ENCODE results near the gene RPL35A. TPM values are rescaled to one million over a fixed set of nuclear protein-coding genes. Genes with fewer than 3 reads are reported as not detected.
"Not testable (repeated sequence)": the region's sequence is repeated elsewhere in the genome, so short reads cannot be mapped to it uniquely, and the experiment has no call there.

The RPL35A gene
- total and polyA plus RNA-seq, 4 donors, result 637 to 3,399 (median 1,247) TPM

GRCh38 chr3:197912741-197913476 lies 37.1 kb upstream of the RPL35A start:
- Histone ChIP-seq H3K36me3 (ENCODE audit: control insufficient read depth in 1 of 2, insufficient read depth in 2 of 2, low read length in 1 of 2) (no peaks in the 10 kb centered on the region), H3K27me3 (ENCODE audit: control insufficient read depth in 1 of 2, insufficient read depth in 2 of 2, low read length in 1 of 2) (no peaks in the 10 kb centered on the region), H3K27ac (ENCODE audit: low read depth in 1 of 2, low read length in 2 of 2) (no peak overlapping the region), H3K4me1 (ENCODE audit: control insufficient read depth in 1 of 2, insufficient read depth in 2 of 2, low read length in 2 of 2) (no peaks in the 10 kb centered on the region), H3K4me3 (ENCODE audit: low read length in 2 of 2) (no peak overlapping the region), H3K9me3 (ENCODE audit: control insufficient read depth, low read length) (no peaks in the 10 kb centered on the region)
- WGBS, 2 donors, result 88 to 90% methylated on average over 33 of the region's 33 CpGs
- ATAC-seq (ENCODE audit: low FRiP score), result no peak
- no peak for DNase-seq
- intact Hi-C loops (cut with DNase I), result no loop called here

- no peaks in the 10 kb centered on the region for H3K4me1 ChIP-seq (ENCODE audit: control insufficient read depth in 1 of 2, insufficient read depth in 2 of 2, low read length in 2 of 2)
- H3K27ac ChIP-seq (ENCODE audit: low read depth in 1 of 2, low read length in 2 of 2), result no peak overlapping the region
- H3K27me3 ChIP-seq (ENCODE audit: control insufficient read depth in 1 of 2, insufficient read depth in 2 of 2, low read length in 1 of 2), result no peaks in the 10 kb centered on the region
- intact Hi-C loops (cut with DNase I), result no loop called here
- DNase-seq, result no peak
- WGBS, 2 donors, result 93 to 96% methylated on average over 12 of the region's 12 CpGs
- no peak for ATAC-seq (ENCODE audit: low FRiP score)
- H3K36me3 ChIP-seq (ENCODE audit: control insufficient read depth in 1 of 2, insufficient read depth in 2 of 2, low read length in 1 of 2), result no peaks in the 10 kb centered on the region
- H3K4me3 ChIP-seq (ENCODE audit: low read length in 2 of 2), result no peak overlapping the region
- no peaks in the 10 kb centered on the region for H3K9me3 ChIP-seq (ENCODE audit: control insufficient read depth, low read length)
Observed at GRCh38 chr3:197913641-197914380, 36.2 kb upstream of the RPL35A start.

GRCh38 chr3:197921429-197922275 lies 28.3 kb upstream of the RPL35A start:
- H3K27me3 ChIP-seq (ENCODE audit: control insufficient read depth in 1 of 2, insufficient read depth in 2 of 2, low read length in 1 of 2); DNase-seq; H3K36me3 ChIP-seq (ENCODE audit: control insufficient read depth in 1 of 2, insufficient read depth in 2 of 2, low read length in 1 of 2); H3K4me1 ChIP-seq (ENCODE audit: control insufficient read depth in 1 of 2, insufficient read depth in 2 of 2, low read length in 2 of 2); intact Hi-C loops (cut with DNase I); H3K27ac ChIP-seq (ENCODE audit: low read depth in 1 of 2, low read length in 2 of 2); H3K9me3 ChIP-seq (ENCODE audit: control insufficient read depth, low read length); ATAC-seq (ENCODE audit: low FRiP score); H3K4me3 ChIP-seq (ENCODE audit: low read length in 2 of 2): not testable (repeated sequence)
- 87 to 95% methylated on average over 22 of the region's 24 CpGs for WGBS, 2 donors

GRCh38 chr3:197926418-197926817 lies 23.6 kb upstream of the RPL35A start:
- Histone ChIP-seq H3K4me3 (ENCODE audit: low read length in 2 of 2) (no peak overlapping the region), H3K36me3 (ENCODE audit: control insufficient read depth in 1 of 2, insufficient read depth in 2 of 2, low read length in 1 of 2) (peaks cover 0 to 2% of the 10 kb centered on the region in 2 donors), H3K9me3 (ENCODE audit: control insufficient read depth, low read length) (no peaks in the 10 kb centered on the region), H3K27me3 (ENCODE audit: control insufficient read depth in 1 of 2, insufficient read depth in 2 of 2, low read length in 1 of 2) (no peaks in the 10 kb centered on the region), H3K4me1 (ENCODE audit: control insufficient read depth in 1 of 2, insufficient read depth in 2 of 2, low read length in 2 of 2) (no peaks in the 10 kb centered on the region), H3K27ac (ENCODE audit: low read depth in 1 of 2, low read length in 2 of 2) (no peak overlapping the region)
- WGBS, 2 donors, result 55 to 59% methylated on average over 7 of the region's 7 CpGs
- no peak for ATAC-seq (ENCODE audit: low FRiP score)
- intact Hi-C loops (cut with DNase I), result no loop called here
- no peak for DNase-seq

- H3K36me3 ChIP-seq (ENCODE audit: control insufficient read depth in 1 of 2, insufficient read depth in 2 of 2, low read length in 1 of 2); H3K9me3 ChIP-seq (ENCODE audit: control insufficient read depth, low read length); intact Hi-C loops (cut with DNase I); H3K4me3 ChIP-seq (ENCODE audit: low read length in 2 of 2); DNase-seq; H3K27me3 ChIP-seq (ENCODE audit: control insufficient read depth in 1 of 2, insufficient read depth in 2 of 2, low read length in 1 of 2); ATAC-seq (ENCODE audit: low FRiP score); H3K4me1 ChIP-seq (ENCODE audit: control insufficient read depth in 1 of 2, insufficient read depth in 2 of 2, low read length in 2 of 2); H3K27ac ChIP-seq (ENCODE audit: low read depth in 1 of 2, low read length in 2 of 2): not testable (repeated sequence)
- WGBS, 2 donors, result 91 to 94% methylated on average over 3 of the region's 3 CpGs
Observed at GRCh38 chr3:197927578-197927977, 22.4 kb upstream of the RPL35A start.

GRCh38 chr3:197936819-197937384 lies 13.1 kb upstream of the RPL35A start:
- Histone ChIP-seq H3K4me1 (ENCODE audit: control insufficient read depth in 1 of 2, insufficient read depth in 2 of 2, low read length in 2 of 2) (no peaks in the 10 kb centered on the region), H3K27ac (ENCODE audit: low read depth in 1 of 2, low read length in 2 of 2) (no peak overlapping the region), H3K27me3 (ENCODE audit: control insufficient read depth in 1 of 2, insufficient read depth in 2 of 2, low read length in 1 of 2) (no peaks in the 10 kb centered on the region), H3K4me3 (ENCODE audit: low read length in 2 of 2) (no peak overlapping the region), H3K36me3 (ENCODE audit: control insufficient read depth in 1 of 2, insufficient read depth in 2 of 2, low read length in 1 of 2) (peaks cover 0 to 4% of the 10 kb centered on the region in 2 donors), H3K9me3 (ENCODE audit: control insufficient read depth, low read length) (no peaks in the 10 kb centered on the region)
- WGBS, 2 donors, result 88 to 90% methylated on average over 15 of the region's 15 CpGs
- ATAC-seq (ENCODE audit: low FRiP score) (no peak), DNase-seq (no peak)
- intact Hi-C loops (cut with DNase I), result no loop called here

- intact Hi-C loops (cut with DNase I), result loop anchor here in 1 of 2 donors (5.0 kb wide), 1 partner anchor 34 kb away; no protein-coding TSS in a partner anchor
- 91 to 97% methylated on average over 1 of the region's 1 CpG for WGBS, 2 donors
- Histone ChIP-seq H3K36me3 (ENCODE audit: control insufficient read depth in 1 of 2, insufficient read depth in 2 of 2, low read length in 1 of 2) (peaks cover 0 to 4% of the 10 kb centered on the region in 2 donors), H3K4me1 (ENCODE audit: control insufficient read depth in 1 of 2, insufficient read depth in 2 of 2, low read length in 2 of 2) (no peaks in the 10 kb centered on the region), H3K4me3 (ENCODE audit: low read length in 2 of 2) (no peak overlapping the region), H3K27ac (ENCODE audit: low read depth in 1 of 2, low read length in 2 of 2) (no peak overlapping the region), H3K27me3 (ENCODE audit: control insufficient read depth in 1 of 2, insufficient read depth in 2 of 2, low read length in 1 of 2) (no peaks in the 10 kb centered on the region), H3K9me3 (ENCODE audit: control insufficient read depth, low read length) (no peaks in the 10 kb centered on the region)
- ATAC-seq (ENCODE audit: low FRiP score), result no peak
- no peak for DNase-seq
Observed at GRCh38 chr3:197940745-197941384, 9.1 kb upstream of the RPL35A start.

- no peak overlapping the region for H3K4me3 ChIP-seq (ENCODE audit: low read length in 2 of 2)
- no peaks in the 10 kb centered on the region for H3K36me3 ChIP-seq (ENCODE audit: control insufficient read depth in 1 of 2, insufficient read depth in 2 of 2, low read length in 1 of 2)
- WGBS, 2 donors, result 39% methylated on average over 2 of the region's 2 CpGs
- intact Hi-C loops (cut with DNase I), result loop anchor here (2.0 to 5.0 kb wide), 2 partner anchors 36 kb away; no protein-coding TSS in a partner anchor
- H3K27me3 ChIP-seq (ENCODE audit: control insufficient read depth in 1 of 2, insufficient read depth in 2 of 2, low read length in 1 of 2), result no peaks in the 10 kb centered on the region
- ATAC-seq (ENCODE audit: low FRiP score) (no peak), DNase-seq (no peak)
- no peaks in the 10 kb centered on the region for H3K4me1 ChIP-seq (ENCODE audit: control insufficient read depth in 1 of 2, insufficient read depth in 2 of 2, low read length in 2 of 2)
- no peak overlapping the region for H3K27ac ChIP-seq (ENCODE audit: low read depth in 1 of 2, low read length in 2 of 2)
- no peaks in the 10 kb centered on the region for H3K9me3 ChIP-seq (ENCODE audit: control insufficient read depth, low read length)
Observed at GRCh38 chr3:197942956-197943556, 6.9 kb upstream of the RPL35A start.

All from aorta (tissue), 5 donors.